Glutamatergic neuron (in vitro differentiated cells): ENCODE measurements around the gene PCDHGA1. TPM values are rescaled to one million over a fixed set of nuclear protein-coding genes. Genes with fewer than 3 reads are reported as not detected.
"Not testable (repeated sequence)": the region's sequence is repeated elsewhere in the genome, so short reads cannot be mapped to it uniquely, and the experiment has no call there.

Experiments
- DNase-seq: peaks from one replicate; pipeline ENCODE4 v3.0.0; 2022
- H3K27ac Mint-ChIP-seq: one replicate; pipeline ENCODE4 v1.8.0; 2020; ENCODE audit warnings: mild to moderate bottlenecking, mixed read lengths, inconsistent platforms; ENCODE audit not compliant: unreplicated experiment
- H3K27me3 Mint-ChIP-seq: one replicate; pipeline ENCODE4 v1.8.0; 2020; ENCODE audit warnings: mild to moderate bottlenecking, moderate library complexity, mixed read lengths, inconsistent platforms; ENCODE audit not compliant: unreplicated experiment
- H3K36me3 Mint-ChIP-seq: one replicate; pipeline ENCODE4 v1.8.0; 2020; ENCODE audit warnings: mild to moderate bottlenecking, mixed read lengths, inconsistent platforms; ENCODE audit not compliant: unreplicated experiment
- H3K4me1 Mint-ChIP-seq: one replicate; pipeline ENCODE4 v1.8.0; 2020; ENCODE audit warnings: mild to moderate bottlenecking, low read depth, mixed read lengths, inconsistent platforms; ENCODE audit not compliant: unreplicated experiment
- H3K4me3 Mint-ChIP-seq: one replicate; pipeline ENCODE4 v1.8.0; 2020; ENCODE audit warnings: mild to moderate bottlenecking, mixed read lengths, inconsistent platforms; ENCODE audit not compliant: unreplicated experiment
- H3K9me3 Mint-ChIP-seq: one replicate; pipeline ENCODE4 v1.8.0; 2020; ENCODE audit warnings: mild to moderate bottlenecking, moderate library complexity, mixed read lengths, inconsistent platforms; ENCODE audit not compliant: unreplicated experiment
- CTCF ChIP-seq: fragments of 200-600 bp; sonication (generic); IDR thresholded peaks from one replicate; pipeline ENCODE4 v1.5.0; 2021; ENCODE audit not compliant: partially characterized antibody, unreplicated experiment
- total RNA-seq: library from RNA; stranded (reverse); fragmentation: NEBNext Ultra II Directional; extraction: Animal tissue kit (Norgen Biotek cat#: 25700); gene quantifications from one replicate; pipeline ENCODE4 v1.2.1, GENCODE V29; 2021; ENCODE audit not compliant: unreplicated experiment

The PCDHGA1 gene
- total RNA-seq, 1 donor from 2014 or later, result 4.6 TPM

- no peak for DNase-seq
- Mint-ChIP-seq H3K27me3 (peaks cover 4% of the 10 kb centered on the region), H3K4me3 (no peak within 1 kb of the TSS), H3K9me3 (peaks cover 27% of the 10 kb centered on the region), H3K4me1 (peaks cover 3% of the 10 kb centered on the region), H3K36me3 (peaks cover 58% of the 10 kb centered on the region), H3K27ac (no peak within 1 kb of the TSS)
- TF ChIP-seq CTCF, result no peak
These were observed 72.4 kb downstream of the PCDHGA1 start, which contains the start of gene PCDHGA9 for GRCh38 chr5:141402553-141403243. PCDHGA9 (plus strand) TSS chr5:141402778; CDS start chr5:141402953, 175 bp downstream.

- Mint-ChIP-seq H3K27me3 (peaks cover 6% of the 10 kb centered on the region), H3K36me3 (peaks cover 64% of the 10 kb centered on the region), H3K4me3 (no peak overlapping the region), H3K9me3 (peaks cover 31% of the 10 kb centered on the region), H3K4me1 (peaks cover 3% of the 10 kb centered on the region), H3K27ac (no peak overlapping the region)
- no peak for TF ChIP-seq CTCF
- no peak for DNase-seq
These were observed 73.1 kb downstream of the PCDHGA1 start for GRCh38 chr5:141403387-141403786.

- peaks cover 45% of the 10 kb centered on the region for H3K9me3 Mint-ChIP-seq
- H3K27ac Mint-ChIP-seq, result peak within 1 kb of the TSS; percentile 95
- peaks cover 68% of the 10 kb centered on the region for H3K36me3 Mint-ChIP-seq
- DNase-seq, result peak; percentile 82
- H3K27me3 Mint-ChIP-seq, result peaks cover 17% of the 10 kb centered on the region
- TF ChIP-seq CTCF, result peak; percentile 71
- peak within 1 kb of the TSS; percentile 93 for H3K4me3 Mint-ChIP-seq
- H3K4me1 Mint-ChIP-seq, result not testable (repeated sequence)
These were observed 77.6 kb downstream of the PCDHGA1 start, which contains the start of gene PCDHGB6 for GRCh38 chr5:141407790-141408505. PCDHGB6 (plus strand) TSS chr5:141408021; CDS start chr5:141408203, 182 bp downstream.

- Mint-ChIP-seq H3K27ac (peak overlapping the region; percentile 88), H3K4me3 (no peak overlapping the region)
These were observed 79.4 kb downstream of the PCDHGA1 start for GRCh38 chr5:141409598-141410306.

More at GRCh38 chr5:141409598-141410306, 79.4 kb downstream of the PCDHGA1 start:
- peaks cover 3% of the 10 kb centered on the region for H3K4me1 Mint-ChIP-seq
- peaks cover 52% of the 10 kb centered on the region for H3K9me3 Mint-ChIP-seq
- TF ChIP-seq CTCF, result no peak
- DNase-seq, result no peak
- peaks cover 71% of the 10 kb centered on the region for H3K36me3 Mint-ChIP-seq
- H3K27me3 Mint-ChIP-seq, result peaks cover 24% of the 10 kb centered on the region
